Endothelial cell of umbilical vein (primary cell): ENCODE data around the gene DCTN4.
"Not testable (repeated sequence)": the region's sequence is repeated elsewhere in the genome, so short reads cannot be mapped to it uniquely, and the experiment has no call there.

Experiments
- CTCF ChIP-seq, 2 donors: IDR thresholded peaks; 1 replicate in 1 of 2; 2 replicates in 1 of 2; pipeline ENCODE4 v1.5.1; 2011; ENCODE audit warnings: low read length in 2 of 2, mild to moderate bottlenecking in 2 of 2, moderate library complexity in 2 of 2, control low read depth in 1 of 2, inconsistent platforms in 1 of 2, low read depth in 1 of 2; ENCODE audit not compliant: insufficient read depth in 1 of 2; ENCODE audit errors: extremely low read depth in 1 of 2
- EZH2 ChIP-seq: IDR thresholded peaks from 2 replicates; pipeline ENCODE4 v1.6.1; 2012; ENCODE audit warnings: borderline replicate concordance, low read depth, mild to moderate bottlenecking, moderate library complexity, low read length, inconsistent platforms; ENCODE audit not compliant: severe bottlenecking
- GATA2 ChIP-seq: IDR thresholded peaks from 2 replicates; pipeline ENCODE4 v1.7.0; 2011; ENCODE audit warnings: low read depth, mild to moderate bottlenecking, moderate library complexity, mixed read lengths, low read length; ENCODE audit not compliant: insufficient read length, insufficient read depth
- POLR2AphosphoS5 ChIP-seq: IDR thresholded peaks from 2 replicates; pipeline ENCODE4 v1.6.1; 2012; ENCODE audit warnings: low read depth, mild to moderate bottlenecking, control low read depth, low read length, moderate library complexity; ENCODE audit not compliant: insufficient read depth
- TF ChIP-seq, protein P1 (sequence below): IDR thresholded peaks from 2 replicates; pipeline ENCODE4 v1.6.1; 2011; ENCODE audit not compliant: insufficient read depth, insufficient read length

DNA sequence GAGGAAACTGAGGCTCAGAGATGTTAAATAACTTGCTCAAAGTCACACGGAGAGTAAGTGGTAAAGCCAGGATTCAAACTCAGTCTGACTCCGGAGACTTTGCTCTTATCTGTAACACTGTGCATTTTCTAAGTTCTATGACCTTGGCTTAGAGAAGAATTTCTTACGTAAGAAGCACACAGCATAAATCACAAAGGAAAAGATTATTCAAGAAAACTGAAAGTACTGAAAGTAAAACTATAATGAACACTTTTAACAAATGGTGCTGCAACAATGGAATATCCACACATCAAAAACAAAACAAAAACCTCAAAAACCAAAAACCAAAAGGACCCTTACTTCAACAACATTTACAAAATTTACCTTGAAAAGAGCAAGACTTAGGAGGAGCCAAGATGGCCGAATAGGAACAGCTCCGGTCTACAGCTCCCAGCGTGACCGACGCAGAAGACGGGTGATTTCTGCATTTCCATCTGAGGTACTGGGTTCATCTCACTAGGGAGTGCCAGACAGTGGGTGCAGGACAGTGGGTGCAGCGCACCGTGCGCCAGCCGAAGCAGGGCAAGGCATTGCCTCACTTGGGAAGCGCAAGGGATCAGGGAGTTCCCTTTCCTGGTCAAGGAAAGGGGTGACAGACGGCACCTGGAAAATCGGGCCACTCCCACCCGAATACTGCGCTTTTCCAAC, 16.2 kb downstream of the DCTN4 start:
- TF ChIP-seq CTCF (IDR thresholded peaks at IDR 0.05; ENCODE audit: extremely low read depth in 1 of 2, insufficient read depth in 1 of 2, low read depth in 1 of 2, low read length in 2 of 2); EZH2; POLR2AphosphoS5; GATA2: not testable (repeated sequence)
- TF ChIP-seq, protein P1, sequence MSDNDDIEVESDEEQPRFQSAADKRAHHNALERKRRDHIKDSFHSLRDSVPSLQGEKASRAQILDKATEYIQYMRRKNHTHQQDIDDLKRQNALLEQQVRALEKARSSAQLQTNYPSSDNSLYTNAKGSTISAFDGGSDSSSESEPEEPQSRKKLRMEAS, result not testable (repeated sequence)
